HG03095 (cell line): Measurements from ENCODE around the gene PROSER1.
"Not testable (repeated sequence)": the region's sequence is repeated elsewhere in the genome, so short reads cannot be mapped to it uniquely, and the experiment has no call there.

ENCODE experiments used
- ATAC-seq: cut with Tn5 transposase; IDR thresholded peaks from one replicate; pipeline ENCODE4 v1.9.1; 2021; ENCODE audit warnings: moderate library complexity; ENCODE audit not compliant: unreplicated experiment

Gene PROSER1

DNA sequence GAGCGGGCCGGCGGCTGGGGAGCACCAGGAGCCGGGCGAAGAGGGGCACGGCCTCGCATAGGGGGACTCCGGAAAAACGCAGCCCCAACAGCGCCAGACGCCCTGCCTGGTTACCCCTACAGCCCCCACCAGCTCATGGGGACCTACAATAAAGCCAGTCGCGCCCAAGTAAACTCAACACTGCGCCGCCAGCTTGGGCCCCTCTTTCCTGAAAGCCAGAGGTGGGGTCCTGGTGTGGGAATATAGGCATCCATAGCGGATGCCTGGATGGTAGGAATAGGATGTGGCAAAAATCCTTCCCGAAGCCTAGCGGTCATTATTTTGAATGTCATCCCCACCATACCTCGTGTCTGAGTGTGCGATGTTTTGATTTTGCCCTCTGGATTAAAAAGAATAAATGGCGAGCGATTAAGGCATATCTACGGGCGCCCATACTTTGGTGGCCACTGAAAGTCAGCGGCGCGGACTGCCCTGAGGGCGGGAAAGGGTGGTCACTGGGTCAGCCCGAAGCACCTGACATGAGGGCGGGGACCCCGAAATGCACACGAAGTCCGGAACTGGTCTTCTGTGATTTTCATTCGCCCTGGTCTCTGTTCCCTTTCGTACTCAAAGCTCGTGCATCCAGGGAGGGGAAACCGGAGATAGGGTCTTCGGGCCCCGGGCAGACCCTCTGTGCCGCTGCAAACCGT lies at the start of gene PROSER1, which contains the start of gene NHLRC3:
Gene PROSER1 (minus strand): TSS at position 210 of the 689 bp plus-strand sequence. CDS start 847 bp downstream, outside the sequence.
Gene NHLRC3 (plus strand): TSS at position 577 of the 689 bp plus-strand sequence. CDS start 184 bp downstream, outside the sequence.
- ATAC-seq, result peak; percentile 70

DNA sequence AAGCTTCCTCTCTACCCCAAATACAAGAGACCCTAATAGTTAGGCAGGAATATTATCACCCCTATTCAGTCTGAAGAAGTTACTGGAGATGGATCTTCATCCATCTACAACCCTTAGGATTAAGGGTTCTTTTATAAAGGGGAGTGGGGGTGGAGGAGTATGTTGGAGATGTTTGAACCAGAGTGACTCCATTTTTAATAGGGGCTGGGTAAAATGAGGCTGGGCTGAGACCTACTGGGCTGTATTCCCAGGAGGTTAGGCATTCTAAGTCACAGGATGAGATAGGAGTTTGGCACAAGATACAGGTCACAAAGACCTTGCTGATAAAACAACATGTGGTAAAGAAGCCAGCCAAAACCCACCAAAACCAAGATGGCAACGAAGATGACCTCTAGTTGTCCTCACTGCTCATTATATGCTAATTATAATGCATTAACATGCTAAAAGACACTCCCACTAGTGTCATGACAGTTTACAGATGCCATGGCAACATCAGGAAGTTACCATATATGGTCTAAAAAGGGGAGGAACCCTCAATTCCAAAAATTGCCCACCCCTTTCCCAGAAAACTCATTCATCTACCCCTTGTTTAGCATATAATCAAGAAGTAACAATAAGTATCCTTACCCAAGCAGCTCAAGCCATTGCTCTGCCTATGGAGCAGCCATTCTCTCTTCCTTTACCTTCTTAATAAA lies 48.5 kb upstream of the PROSER1 start:
- not testable (repeated sequence) for ATAC-seq

- ATAC-seq, result no peak
Measured at GRCh38 chr13:39073983-39074382, 36.1 kb upstream of the PROSER1 start.

GRCh38 chr13:39072842-39073241 lies 35.0 kb upstream of the PROSER1 start:
- ATAC-seq, result no peak

GRCh38 chr13:39062004-39062403 lies 24.1 kb upstream of the PROSER1 start:
- no peak for ATAC-seq

- ATAC-seq, result no peak
Measured at GRCh38 chr13:39058040-39058439, 20.2 kb upstream of the PROSER1 start.

- no peak for ATAC-seq
Measured at GRCh38 chr13:39056018-39056417, 18.1 kb upstream of the PROSER1 start.

GRCh38 chr13:39054112-39054511 lies 16.2 kb upstream of the PROSER1 start:
- ATAC-seq, result no peak

DNA sequence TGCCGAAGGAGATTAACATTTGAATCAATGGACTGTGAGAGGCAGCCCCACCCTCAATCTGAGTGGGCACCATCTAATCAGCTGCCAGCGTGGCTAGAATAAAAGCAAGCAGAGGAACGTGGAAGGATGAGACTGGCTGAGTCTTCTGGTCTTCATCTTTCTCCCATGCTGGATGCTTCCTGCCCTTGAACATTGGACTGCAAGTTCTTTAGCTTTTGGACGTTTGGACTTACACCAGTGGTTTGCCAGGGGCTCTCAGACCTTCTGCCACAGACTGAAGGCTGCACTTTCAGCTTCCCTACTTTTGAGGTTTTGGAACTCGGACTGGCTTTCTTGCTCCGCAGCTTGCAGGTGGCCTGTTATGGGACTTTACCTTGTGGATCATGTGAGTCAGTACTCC lies 15.1 kb upstream of the PROSER1 start:
- no peak for ATAC-seq

- ATAC-seq, result no peak
Measured at GRCh38 chr13:39051157-39051556, 13.3 kb upstream of the PROSER1 start.

GRCh38 chr13:39049274-39049673 lies 11.4 kb upstream of the PROSER1 start:
- ATAC-seq, result no peak

DNA sequence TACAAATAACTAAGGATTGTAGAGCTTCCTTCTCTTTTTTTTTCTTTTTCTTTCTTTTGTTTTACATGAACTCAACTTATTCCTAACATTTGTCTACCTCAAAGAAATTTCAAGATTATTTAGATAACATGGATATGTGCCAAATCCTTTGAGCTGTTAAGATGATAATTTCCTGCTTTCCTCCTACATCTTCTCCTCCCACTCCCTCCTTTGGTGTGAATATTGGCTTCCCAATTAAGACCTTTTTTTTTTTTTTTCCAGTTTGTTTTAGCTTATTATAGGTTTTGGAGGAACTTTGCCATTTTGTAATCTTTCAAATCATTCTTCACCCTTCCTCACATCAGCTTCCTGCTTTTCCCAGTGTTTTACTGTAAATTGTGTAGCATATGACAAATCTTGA lies 10.9 kb upstream of the PROSER1 start:
- no peak for ATAC-seq

- no peak for ATAC-seq
Measured at GRCh38 chr13:39047560-39047959, 9.7 kb upstream of the PROSER1 start.

DNA sequence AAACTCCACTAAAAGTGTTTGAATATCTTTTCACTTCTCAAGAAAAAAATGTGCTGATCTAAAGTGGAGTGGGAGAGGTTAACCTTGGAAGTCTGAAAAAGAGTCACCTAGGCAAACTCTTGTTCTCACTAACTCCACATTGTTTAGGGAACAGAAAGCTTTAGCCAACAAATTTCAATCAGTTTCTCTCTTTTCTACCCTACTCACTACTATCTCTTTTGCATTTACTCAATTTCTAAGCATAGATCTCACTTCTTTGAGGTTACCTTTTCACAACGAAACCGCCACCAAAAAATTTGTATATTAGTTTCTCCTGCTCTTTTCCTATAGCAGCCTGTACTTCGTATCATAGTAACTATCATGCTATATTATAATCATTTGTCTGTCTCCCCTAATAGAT lies 6.6 kb upstream of the PROSER1 start:
- peak; percentile 83 for ATAC-seq

DNA sequence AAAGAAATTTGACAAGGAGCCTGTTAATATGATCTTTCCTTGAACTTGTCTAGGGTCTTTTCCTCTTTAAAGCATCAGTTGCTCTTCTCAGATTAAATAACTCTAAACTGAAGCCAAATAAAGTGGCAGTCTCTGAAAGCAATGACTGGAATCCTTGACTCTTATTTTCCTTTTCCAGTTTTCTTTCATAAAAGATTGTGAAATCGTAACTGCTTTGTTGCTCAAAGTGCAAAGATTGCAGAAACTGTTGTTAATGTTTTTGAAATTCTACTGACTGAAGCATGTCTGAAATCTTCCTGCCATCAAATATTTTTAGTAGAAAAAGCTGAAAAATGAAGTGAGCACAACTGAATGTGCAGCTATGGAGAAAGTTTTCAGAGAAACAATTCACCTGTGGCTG lies 2.3 kb upstream of the PROSER1 start:
- ATAC-seq, result no peak

- ATAC-seq, result no peak
Measured at GRCh38 chr13:39039041-39039440, 1.2 kb upstream of the PROSER1 start.

DNA sequence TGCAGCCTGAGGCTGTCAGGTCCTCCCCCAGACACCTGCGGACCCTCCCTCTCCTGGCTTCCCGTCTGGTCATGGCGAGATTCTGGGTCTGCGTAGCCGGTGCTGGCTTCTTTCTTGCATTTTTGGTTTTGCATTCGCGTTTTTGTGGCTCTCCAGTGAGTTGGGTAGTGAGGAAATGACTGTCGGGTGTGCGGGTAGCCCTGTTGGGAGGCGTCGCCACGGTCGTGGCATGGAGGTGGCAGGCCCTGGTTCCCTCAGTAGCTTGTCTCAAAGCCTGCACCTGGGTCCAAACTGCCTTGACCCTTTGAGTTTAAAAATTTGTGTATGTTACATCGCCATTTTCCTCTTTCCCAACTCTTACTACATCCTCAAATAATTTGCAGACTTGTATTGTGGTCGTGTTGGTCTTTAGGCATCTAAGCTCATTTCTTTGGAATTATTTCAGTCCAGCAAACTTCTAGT lies 711 bp upstream of the PROSER1 start:
- ATAC-seq, result peak; percentile 33

DNA sequence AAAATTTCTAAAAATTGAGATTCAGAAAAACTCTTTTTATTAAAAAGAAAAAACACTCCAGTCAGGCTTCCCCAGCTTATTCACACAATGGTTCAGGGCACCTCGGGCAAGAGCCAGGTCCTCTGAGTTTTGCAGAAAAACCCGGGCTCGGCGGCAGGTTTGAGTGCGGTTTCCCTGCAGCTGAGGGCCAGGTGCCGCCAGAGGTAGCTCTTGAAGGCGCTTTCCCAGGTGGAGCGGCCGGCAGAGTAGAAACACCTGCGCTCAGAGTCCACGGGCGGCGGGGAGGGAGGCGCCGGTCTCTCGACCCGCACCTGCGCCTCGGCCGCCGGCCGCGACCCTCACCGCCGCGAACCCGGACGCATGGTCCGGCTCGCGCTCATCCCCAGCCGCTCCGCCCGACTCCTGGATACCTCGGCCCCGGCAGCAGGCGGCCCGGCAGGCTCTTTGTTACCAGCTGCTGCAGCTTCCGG lies 444 bp downstream of the PROSER1 start:
- ATAC-seq, result peak; percentile 16

DNA sequence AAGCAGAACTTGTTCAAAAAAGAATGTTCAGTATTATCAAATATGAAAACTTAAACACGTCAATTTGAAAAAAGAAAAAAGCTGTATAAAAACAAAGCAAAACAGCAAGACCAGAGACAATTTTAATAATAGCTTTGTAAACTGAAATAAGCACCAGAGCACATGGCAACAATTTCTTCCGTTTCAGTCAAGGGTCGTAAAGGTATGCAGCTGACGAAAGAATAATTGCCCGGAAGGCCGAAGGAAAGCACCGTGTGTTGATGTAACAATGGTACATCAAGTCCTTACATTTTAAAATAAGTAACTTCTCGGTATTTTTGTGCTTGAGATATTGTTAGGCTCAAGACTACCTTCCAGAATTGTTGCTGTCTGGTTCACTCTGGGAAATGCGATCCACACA lies 1.7 kb downstream of the PROSER1 start:
- no peak for ATAC-seq

DNA sequence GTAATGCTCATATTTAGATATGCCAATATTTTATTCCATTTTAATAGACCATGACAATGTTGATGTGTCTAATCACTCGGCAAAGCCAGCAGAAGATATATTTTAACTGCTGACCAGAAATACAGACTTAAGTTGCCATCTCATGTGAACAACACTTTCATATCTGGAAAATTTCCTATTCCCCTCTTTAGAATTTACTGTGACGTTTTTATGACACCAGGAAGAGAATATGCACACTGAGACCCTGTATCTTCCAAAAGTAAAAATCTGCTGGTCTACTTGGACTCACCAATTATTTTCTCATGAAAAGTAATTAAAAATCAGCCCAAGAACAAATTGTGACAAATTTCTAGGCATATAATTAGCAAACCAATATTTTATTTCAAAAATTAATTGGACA lies 2.1 kb downstream of the PROSER1 start:
- no peak for ATAC-seq

GRCh38 chr13:39035204-39035603 lies 2.7 kb downstream of the PROSER1 start:
- ATAC-seq, result no peak

- ATAC-seq, result no peak
Measured at GRCh38 chr13:39034085-39034484, 3.8 kb downstream of the PROSER1 start.
